Measurements from ENCODE around the gene SEMA6B. TPM values are rescaled to one million over a fixed set of nuclear protein-coding genes. Genes with fewer than 3 reads are reported as not detected.

The SEMA6B gene, protein sequence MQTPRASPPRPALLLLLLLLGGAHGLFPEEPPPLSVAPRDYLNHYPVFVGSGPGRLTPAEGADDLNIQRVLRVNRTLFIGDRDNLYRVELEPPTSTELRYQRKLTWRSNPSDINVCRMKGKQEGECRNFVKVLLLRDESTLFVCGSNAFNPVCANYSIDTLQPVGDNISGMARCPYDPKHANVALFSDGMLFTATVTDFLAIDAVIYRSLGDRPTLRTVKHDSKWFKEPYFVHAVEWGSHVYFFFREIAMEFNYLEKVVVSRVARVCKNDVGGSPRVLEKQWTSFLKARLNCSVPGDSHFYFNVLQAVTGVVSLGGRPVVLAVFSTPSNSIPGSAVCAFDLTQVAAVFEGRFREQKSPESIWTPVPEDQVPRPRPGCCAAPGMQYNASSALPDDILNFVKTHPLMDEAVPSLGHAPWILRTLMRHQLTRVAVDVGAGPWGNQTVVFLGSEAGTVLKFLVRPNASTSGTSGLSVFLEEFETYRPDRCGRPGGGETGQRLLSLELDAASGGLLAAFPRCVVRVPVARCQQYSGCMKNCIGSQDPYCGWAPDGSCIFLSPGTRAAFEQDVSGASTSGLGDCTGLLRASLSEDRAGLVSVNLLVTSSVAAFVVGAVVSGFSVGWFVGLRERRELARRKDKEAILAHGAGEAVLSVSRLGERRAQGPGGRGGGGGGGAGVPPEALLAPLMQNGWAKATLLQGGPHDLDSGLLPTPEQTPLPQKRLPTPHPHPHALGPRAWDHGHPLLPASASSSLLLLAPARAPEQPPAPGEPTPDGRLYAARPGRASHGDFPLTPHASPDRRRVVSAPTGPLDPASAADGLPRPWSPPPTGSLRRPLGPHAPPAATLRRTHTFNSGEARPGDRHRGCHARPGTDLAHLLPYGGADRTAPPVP
- total RNA-seq = not detected

DNA sequence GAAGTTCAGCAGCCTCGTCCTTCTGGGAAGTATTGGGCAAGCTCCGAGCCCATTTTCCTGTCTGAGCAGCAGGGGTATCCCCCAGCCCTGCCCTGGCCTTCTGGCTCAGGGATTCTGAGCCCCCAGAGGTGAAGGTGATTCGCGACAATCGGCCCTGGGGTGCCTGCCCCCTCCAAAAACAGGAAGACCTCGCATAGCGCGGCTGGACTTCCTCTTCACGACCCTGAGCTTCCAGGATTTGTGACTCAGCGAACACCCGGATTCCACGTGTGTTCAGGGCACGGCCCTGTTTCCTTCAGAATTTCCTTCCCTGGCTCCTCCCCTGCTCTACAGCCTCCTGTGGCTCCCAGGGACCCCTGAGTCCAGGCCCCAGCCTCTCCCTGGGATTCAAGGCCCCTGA, at the start of gene SEMA6B:
TSS of gene SEMA6B (minus strand) at position 116 of the 400 bp plus-strand sequence. CDS start 1,227 bp downstream, outside the sequence.
- POLR2A ChIA-PET = no interaction called here
- DNase-seq = no peak
- no peaks in the 10 kb centered on the region for H3K36me3 Mint-ChIP-seq (ENCODE audit: low read depth)
- no peak for ATAC-seq
- no peak within 1 kb of the TSS for H3K27ac Mint-ChIP-seq
- H3K9me3 Mint-ChIP-seq (ENCODE audit: insufficient read depth) = no peaks in the 10 kb centered on the region
- CTCF ChIA-PET = interaction anchor here (0.7 to 1.7 kb wide), 5 partner anchors 9 to 78 kb away, joined by 3 to 5 read pairs (median 3); no protein-coding TSS in a partner anchor
- no peaks in the 10 kb centered on the region for H3K27me3 Mint-ChIP-seq (ENCODE audit: low read depth)
- H3K4me3 Mint-ChIP-seq = no peak within 1 kb of the TSS
- H3K4me1 Mint-ChIP-seq (ENCODE audit: low read depth) = peaks cover 6% of the 10 kb centered on the region

DNA sequence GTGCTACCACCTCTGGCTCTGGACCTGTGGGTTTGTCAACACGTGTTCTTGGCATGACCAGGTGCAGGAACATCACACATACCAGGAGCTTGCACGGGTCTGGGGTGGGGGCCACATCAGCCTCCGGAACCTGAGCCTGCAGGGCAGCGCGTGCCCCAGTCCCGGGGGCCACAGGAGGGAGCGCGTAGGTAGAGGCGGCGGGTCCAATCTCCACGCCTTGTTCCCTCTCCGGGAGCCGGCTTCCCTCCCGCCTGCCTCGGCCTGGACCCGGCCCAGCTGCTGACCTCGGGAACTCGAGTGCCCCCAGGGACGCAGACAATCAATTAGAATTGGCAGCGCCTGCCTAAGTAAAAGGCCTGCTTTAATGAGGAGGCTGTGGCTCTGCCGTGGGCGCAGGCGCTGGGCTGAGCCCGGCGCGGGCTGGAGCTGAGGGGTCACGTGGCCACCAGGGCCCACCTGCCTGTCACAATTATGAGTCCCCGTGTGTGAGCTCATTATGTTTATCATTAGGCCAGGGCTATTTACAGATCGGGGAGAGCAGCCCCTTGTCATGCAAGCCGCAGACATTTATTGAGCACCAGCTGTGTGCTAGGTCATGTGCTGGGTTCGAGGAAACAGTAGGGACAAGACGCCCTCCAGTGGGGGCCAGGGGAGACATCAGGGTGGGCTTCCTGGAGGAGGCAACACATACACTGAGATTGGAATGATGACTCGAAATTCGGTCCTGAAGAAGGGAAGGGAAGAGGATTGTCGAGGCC, 47.6 kb upstream of the SEMA6B start:
- ChIA-PET CTCF (no interaction called here), POLR2A (no interaction called here)

DNA sequence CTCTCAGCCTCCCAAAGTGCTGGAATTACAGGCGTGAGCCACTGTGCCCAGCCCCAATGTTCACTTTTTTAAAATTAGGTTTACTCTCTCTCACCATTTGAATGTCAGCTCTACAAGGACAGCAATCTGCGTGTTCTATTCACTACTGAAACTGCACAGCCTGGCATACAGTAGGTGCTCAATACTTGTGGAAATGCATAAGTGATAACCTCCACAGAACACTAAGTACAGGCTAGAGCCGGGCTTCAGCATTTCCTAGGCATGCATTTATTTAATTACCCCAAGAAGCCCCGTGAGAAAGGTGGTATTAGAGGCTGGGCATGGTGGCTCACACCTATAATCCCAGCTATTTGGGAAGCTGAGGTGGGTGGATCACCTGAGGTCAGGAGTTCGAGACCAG, 46.7 kb upstream of the SEMA6B start:
- Mint-ChIP-seq H3K36me3 (ENCODE audit: low read depth) (no peaks in the 10 kb centered on the region), H3K4me3 (no peak overlapping the region), H3K27ac (no peak overlapping the region), H3K9me3 (ENCODE audit: insufficient read depth) (no peaks in the 10 kb centered on the region), H3K4me1 (ENCODE audit: low read depth) (no peaks in the 10 kb centered on the region), H3K27me3 (ENCODE audit: low read depth) (peaks cover 20% of the 10 kb centered on the region)
- ATAC-seq (no peak), DNase-seq (no peak)
- CTCF ChIA-PET = interaction anchor here (1.4 kb wide), 1 partner anchor 17 kb away, joined by 3 read pairs; no protein-coding TSS in a partner anchor
- POLR2A ChIA-PET = no interaction called here

More for the DNA sequence above, 47.6 kb upstream of the SEMA6B start:
- Mint-ChIP-seq H3K36me3 (ENCODE audit: low read depth) (no peaks in the 10 kb centered on the region), H3K4me3 (no peak overlapping the region), H3K9me3 (ENCODE audit: insufficient read depth) (no peaks in the 10 kb centered on the region), H3K4me1 (ENCODE audit: low read depth) (no peaks in the 10 kb centered on the region), H3K27ac (no peak overlapping the region), H3K27me3 (ENCODE audit: low read depth) (peaks cover 17% of the 10 kb centered on the region)
- ATAC-seq (no peak), DNase-seq (no peak)

DNA sequence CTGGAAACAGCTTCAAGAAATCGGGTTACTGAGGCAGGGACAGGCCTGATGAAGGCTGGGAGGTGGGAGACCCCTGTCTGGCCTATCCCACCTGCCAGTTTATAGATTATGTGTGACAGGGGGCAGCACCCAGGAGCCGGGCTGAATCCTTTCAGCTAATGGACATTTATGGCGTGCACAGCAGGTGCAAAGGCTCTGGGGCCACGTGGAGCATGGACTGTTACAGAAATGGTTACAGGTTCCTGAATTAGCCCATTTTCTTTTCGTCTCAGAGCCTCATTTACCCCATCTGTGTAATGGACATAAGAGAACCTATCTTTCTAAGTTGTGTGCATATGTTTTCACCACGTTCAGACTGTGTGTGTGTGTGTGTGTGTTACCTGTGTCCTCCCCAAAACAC, 45.4 kb upstream of the SEMA6B start:
- H3K36me3 Mint-ChIP-seq (ENCODE audit: low read depth) = no peaks in the 10 kb centered on the region
- DNase-seq (no peak), ATAC-seq (no peak)
- H3K27me3 Mint-ChIP-seq (ENCODE audit: low read depth) = peaks cover 13% of the 10 kb centered on the region
- ChIA-PET POLR2A (no interaction called here), CTCF (interaction anchor here (0.6 to 1.4 kb wide), 3 partner anchors 12 to 130 kb away, joined by 3 read pairs; no protein-coding TSS in a partner anchor)
- no peaks in the 10 kb centered on the region for H3K9me3 Mint-ChIP-seq (ENCODE audit: insufficient read depth)
- no peaks in the 10 kb centered on the region for H3K4me1 Mint-ChIP-seq (ENCODE audit: low read depth)
- no peak overlapping the region for H3K27ac Mint-ChIP-seq
- H3K4me3 Mint-ChIP-seq = no peak overlapping the region

DNA sequence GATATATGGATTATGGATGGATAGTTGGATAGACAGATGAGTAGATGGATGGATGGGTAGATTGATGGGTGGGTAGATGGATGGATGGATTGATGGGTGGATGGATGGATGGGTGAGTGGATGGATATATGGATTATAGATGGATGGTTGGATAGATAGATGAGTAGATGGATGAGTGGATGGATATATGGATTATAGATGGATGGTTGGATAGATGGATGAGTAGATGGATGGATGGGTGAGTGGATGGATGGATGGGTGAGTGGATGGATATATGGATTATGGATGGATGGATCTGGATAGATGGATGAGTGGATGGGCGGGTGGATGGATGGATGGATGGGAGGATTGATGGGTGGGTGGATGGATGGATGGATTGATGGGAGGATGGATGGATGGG, 43.4 kb upstream of the SEMA6B start:
- H3K36me3 Mint-ChIP-seq (ENCODE audit: low read depth) = no peaks in the 10 kb centered on the region
- ChIA-PET POLR2A (no interaction called here), CTCF (no interaction called here)
- no peak overlapping the region for H3K27ac Mint-ChIP-seq
- peaks cover 19% of the 10 kb centered on the region for H3K27me3 Mint-ChIP-seq (ENCODE audit: low read depth)
- no peak for ATAC-seq
- DNase-seq = no peak
- H3K4me3 Mint-ChIP-seq = no peak overlapping the region
- H3K9me3 Mint-ChIP-seq (ENCODE audit: insufficient read depth) = no peaks in the 10 kb centered on the region
- H3K4me1 Mint-ChIP-seq (ENCODE audit: low read depth) = peaks cover 2% of the 10 kb centered on the region

DNA sequence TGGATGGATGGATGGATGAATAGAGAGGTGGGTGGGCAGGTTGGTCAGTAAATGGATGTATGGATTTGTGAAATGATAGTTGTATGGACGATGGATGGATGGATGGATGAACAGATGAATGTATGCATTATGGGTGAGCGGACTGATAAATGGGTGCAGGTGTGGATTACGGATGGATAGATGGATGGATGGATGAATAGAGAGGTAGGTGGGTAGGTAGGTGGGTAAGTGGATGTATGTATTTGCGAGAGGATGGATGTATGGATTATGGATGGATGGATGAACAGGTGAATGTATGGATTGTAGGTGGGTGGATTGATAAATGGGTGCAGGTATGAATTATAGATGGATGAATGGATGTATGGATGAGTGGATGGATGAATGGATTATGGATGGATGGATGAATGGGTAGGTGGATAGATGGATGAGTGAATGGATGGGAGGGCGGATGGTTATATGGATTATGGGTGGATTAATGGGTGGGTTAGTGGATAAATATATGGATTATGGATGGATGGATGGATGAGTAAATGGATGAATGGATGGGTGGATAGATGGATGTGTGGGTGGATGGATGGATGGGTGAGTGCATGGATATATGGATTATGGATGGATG, 42.8 kb upstream of the SEMA6B start:
- no peak for ATAC-seq
- DNase-seq = no peak
- Mint-ChIP-seq H3K27me3 (ENCODE audit: low read depth) (peaks cover 20% of the 10 kb centered on the region), H3K4me1 (ENCODE audit: low read depth) (peaks cover 5% of the 10 kb centered on the region), H3K9me3 (ENCODE audit: insufficient read depth) (no peaks in the 10 kb centered on the region), H3K4me3 (no peak overlapping the region), H3K36me3 (ENCODE audit: low read depth) (no peaks in the 10 kb centered on the region), H3K27ac (no peak overlapping the region)
- ChIA-PET CTCF (no interaction called here), POLR2A (no interaction called here)

DNA sequence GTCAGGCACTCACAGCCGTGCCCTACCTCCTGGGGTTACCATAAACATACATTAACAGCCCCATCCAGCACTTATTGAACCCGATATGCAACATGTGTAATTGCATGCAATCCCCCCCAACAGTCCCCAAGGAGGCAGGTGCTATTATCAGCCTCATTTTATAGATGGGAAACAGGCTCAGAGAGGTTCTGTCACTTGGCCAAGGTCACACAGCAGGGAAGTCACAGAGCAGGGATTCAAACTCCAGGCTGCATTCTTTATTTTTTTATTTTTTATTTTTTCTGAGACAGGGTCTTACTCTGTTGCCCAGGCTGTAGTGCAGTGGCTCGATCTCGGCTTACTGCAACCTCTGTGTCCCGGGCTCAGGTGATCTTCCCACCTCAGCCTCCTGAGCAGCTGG, 41.4 kb upstream of the SEMA6B start:
- no peak overlapping the region for H3K4me3 Mint-ChIP-seq
- ATAC-seq (no peak), DNase-seq (no peak)
- H3K27ac Mint-ChIP-seq = no peak overlapping the region
- H3K36me3 Mint-ChIP-seq (ENCODE audit: low read depth) = no peaks in the 10 kb centered on the region
- no peaks in the 10 kb centered on the region for H3K9me3 Mint-ChIP-seq (ENCODE audit: insufficient read depth)
- peaks cover 23% of the 10 kb centered on the region for H3K27me3 Mint-ChIP-seq (ENCODE audit: low read depth)
- CTCF ChIA-PET = no interaction called here
- POLR2A ChIA-PET = no interaction called here
- H3K4me1 Mint-ChIP-seq (ENCODE audit: low read depth) = peaks cover 7% of the 10 kb centered on the region

DNA sequence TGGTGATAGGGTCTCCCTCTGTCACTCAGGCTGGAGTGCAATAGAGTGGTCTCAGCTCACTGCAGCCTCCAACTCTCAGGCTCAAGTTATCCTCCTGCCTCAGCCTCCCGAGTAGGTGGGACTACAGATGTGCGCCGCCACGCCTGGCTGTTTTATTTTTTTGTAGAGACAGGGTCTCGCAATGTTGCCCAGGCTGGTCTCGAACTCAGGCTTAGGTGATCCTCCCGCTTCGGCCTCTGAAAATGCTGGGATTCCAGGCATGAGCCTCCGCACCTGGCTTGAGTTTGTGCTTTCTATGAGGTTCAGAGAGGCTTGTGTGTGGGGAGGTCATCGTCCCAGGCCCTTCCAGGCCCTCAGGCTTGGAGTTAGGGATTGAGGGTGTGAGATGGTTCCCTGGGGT, 40.6 kb upstream of the SEMA6B start:
- no peaks in the 10 kb centered on the region for H3K36me3 Mint-ChIP-seq (ENCODE audit: low read depth)
- H3K4me1 Mint-ChIP-seq (ENCODE audit: low read depth) = peaks cover 7% of the 10 kb centered on the region
- ATAC-seq (no peak), DNase-seq (no peak)
- H3K27ac Mint-ChIP-seq = no peak overlapping the region
- CTCF ChIA-PET = no interaction called here
- POLR2A ChIA-PET = no interaction called here
- no peak overlapping the region for H3K4me3 Mint-ChIP-seq
- H3K9me3 Mint-ChIP-seq (ENCODE audit: insufficient read depth) = no peaks in the 10 kb centered on the region
- H3K27me3 Mint-ChIP-seq (ENCODE audit: low read depth) = peaks cover 25% of the 10 kb centered on the region

DNA sequence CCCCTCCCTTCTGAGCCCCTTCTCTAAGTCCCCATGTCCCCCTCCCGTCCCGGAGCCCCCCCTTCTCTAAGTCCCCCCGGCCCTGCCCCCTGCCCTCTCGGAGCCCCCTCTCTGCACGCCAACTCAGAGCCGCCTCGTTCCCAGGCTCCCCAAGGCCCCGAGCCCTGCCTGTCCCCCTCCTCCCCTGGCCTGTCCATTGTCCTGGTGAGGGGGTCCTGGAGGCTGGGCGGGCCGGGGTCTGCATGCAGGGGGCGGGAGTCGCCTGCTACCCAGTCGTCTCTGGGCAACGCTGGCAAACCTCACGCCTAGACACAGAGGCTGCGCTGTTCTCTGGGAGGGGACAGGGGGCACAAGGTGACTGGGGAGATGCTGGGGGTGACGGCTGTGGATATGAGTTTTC, 39.2 kb upstream of the SEMA6B start:
- POLR2A ChIA-PET = no interaction called here
- Mint-ChIP-seq H3K27ac (no peak overlapping the region), H3K9me3 (ENCODE audit: insufficient read depth) (no peaks in the 10 kb centered on the region), H3K4me1 (ENCODE audit: low read depth) (peaks cover 7% of the 10 kb centered on the region), H3K27me3 (ENCODE audit: low read depth) (peaks cover 31% of the 10 kb centered on the region), H3K4me3 (no peak overlapping the region), H3K36me3 (ENCODE audit: low read depth) (no peaks in the 10 kb centered on the region)
- DNase-seq = no peak
- CTCF ChIA-PET = no interaction called here
- ATAC-seq = no peak

DNA sequence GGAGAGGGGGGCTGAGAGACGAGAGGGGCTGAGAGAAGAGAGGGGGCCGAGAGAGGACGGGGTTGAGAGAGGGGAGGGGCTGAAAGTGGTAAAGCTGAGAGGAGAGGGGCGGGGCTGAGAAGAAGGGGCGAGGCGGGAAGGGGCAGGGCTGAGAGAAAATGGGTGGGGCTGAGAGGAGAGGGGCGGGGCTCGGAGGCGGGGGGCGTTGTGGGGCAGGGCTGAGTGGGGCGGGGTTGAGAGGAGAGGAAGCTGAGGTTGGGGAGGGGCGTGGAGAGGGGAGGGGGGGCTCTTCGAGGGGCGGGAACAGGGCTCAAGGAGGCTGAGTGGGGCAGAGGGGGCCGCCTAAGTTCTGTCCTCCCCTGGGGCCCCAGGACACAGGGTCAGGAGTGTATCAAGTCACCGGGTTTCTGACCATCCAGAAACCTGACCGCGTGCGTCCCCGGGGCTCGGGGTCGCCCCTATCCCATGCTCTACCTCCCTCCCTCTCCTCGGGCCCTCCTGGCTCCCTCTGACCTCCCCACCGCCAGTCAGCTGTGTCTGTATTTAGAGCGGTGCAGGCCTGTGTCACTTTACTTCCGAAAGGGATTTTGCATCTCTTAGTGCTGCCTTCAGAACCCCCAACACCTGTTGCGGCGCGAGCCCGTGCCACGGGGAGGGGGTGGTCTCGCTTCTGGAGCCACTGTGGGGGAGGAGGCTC, 38.6 kb upstream of the SEMA6B start:
- peaks cover 31% of the 10 kb centered on the region for H3K27me3 Mint-ChIP-seq (ENCODE audit: low read depth)
- CTCF ChIA-PET = interaction anchor here (1.1 kb wide), 2 partner anchors 31 to 196 kb away, joined by 3 to 4 read pairs; partner anchors contain the start of gene CHAF1A
- no peaks in the 10 kb centered on the region for H3K36me3 Mint-ChIP-seq (ENCODE audit: low read depth)
- ATAC-seq (peak; percentile 70), DNase-seq (peak; percentile 58)
- H3K27ac Mint-ChIP-seq = no peak overlapping the region
- no peaks in the 10 kb centered on the region for H3K9me3 Mint-ChIP-seq (ENCODE audit: insufficient read depth)
- peaks cover 7% of the 10 kb centered on the region for H3K4me1 Mint-ChIP-seq (ENCODE audit: low read depth)
- no peak overlapping the region for H3K4me3 Mint-ChIP-seq
- POLR2A ChIA-PET = no interaction called here

Data from activated CD8-positive, alpha-beta T cell treated with anti-CD3 and anti-CD28 coated beads, Interleukin-2, amount 10 ng/mL, durations not matched to agents 7 days and 5 days (primary cell).